ENCODE measurements around the gene SULF2. TPM values are rescaled to one million over a fixed set of nuclear protein-coding genes. Genes with fewer than 3 reads are reported as not detected.

The SULF2 gene
- total RNA-seq, 1 experiment from 2014 or later: 13.0 TPM

GRCh38 chr20:47668313-47669151 is 116.7 kb downstream of the SULF2 start:
- no peaks in the 10 kb centered on the region for H3K9me3 ChIP-seq (ENCODE audit: control insufficient read depth in 1 of 2, insufficient read depth in 1 of 2, low read depth in 1 of 2, low read length in 2 of 2)
- intact Hi-C loops (cut with micrococcal nuclease): loop anchor here (10.0 kb wide), 1 partner anchor 626 kb away; no protein-coding TSS in a partner anchor
- H3K79me2 ChIP-seq (ENCODE audit: insufficient read depth, low read length): no peaks in the 10 kb centered on the region
- POLR2A ChIA-PET: no interaction called here
- no peak overlapping the region for H3K27ac ChIP-seq (ENCODE audit: low read depth, low read length)
- H3K36me3 ChIP-seq (ENCODE audit: control insufficient read depth in 1 of 2, insufficient read depth in 2 of 2, low read length in 2 of 2): no peaks in the 10 kb centered on the region
- no peaks in the 10 kb centered on the region for H4K20me1 ChIP-seq (ENCODE audit: insufficient read depth)
- no peaks in the 10 kb centered on the region for H3K9me2 ChIP-seq (ENCODE audit: insufficient read depth)
- H3K27me3 ChIP-seq (ENCODE audit: insufficient read depth, low read length): no peaks in the 10 kb centered on the region
- TF ChIP-seq EZH2 (IDR thresholded peaks at IDR 0.05) (no peak), ZNF274 (IDR thresholded peaks at IDR 0.05; ENCODE audit: low read depth, low read length) (no peak), SP1 (IDR thresholded peaks at IDR 0.05; ENCODE audit: low read depth) (no peak), ELF1 (IDR thresholded peaks at IDR 0.05; ENCODE audit: borderline replicate concordance, low read depth) (no peak), RAD21 (IDR thresholded peaks at IDR 0.05; ENCODE audit: low read depth) (no peak), CTCF (IDR thresholded peaks at IDR 0.05 in 2 of 3, conservative IDR thresholded peaks at IDR 0.05 in 1 of 3; ENCODE audit: borderline replicate concordance in 1 of 3, insufficient read depth in 1 of 3, low read depth in 2 of 3, low read length in 2 of 3) (no peak), YY1 (IDR thresholded peaks at IDR 0.05; ENCODE audit: extremely low read depth, insufficient replicate concordance, low read depth, low read length) (no peak), EZH2phosphoT487 (IDR thresholded peaks at IDR 0.05; ENCODE audit: borderline replicate concordance) (no peak), POLR2AphosphoS5 (IDR thresholded peaks at IDR 0.05; ENCODE audit: low read depth, low read length) (no peak), EGR1 (IDR thresholded peaks at IDR 0.05; ENCODE audit: low read depth) (no peak), MAX (IDR thresholded peaks at IDR 0.05) (no peak), CBX3 (IDR thresholded peaks at IDR 0.05; ENCODE audit: low read depth) (no peak), TCF7L2 (IDR thresholded peaks at IDR 0.05; ENCODE audit: borderline replicate concordance, extremely low read depth, insufficient read depth, insufficient read length) (no peak), SIN3A (IDR thresholded peaks at IDR 0.05; ENCODE audit: low read depth) (no peak)
- no TSS peak for BruUV-seq (replicated peaks)
- H3K4me1 ChIP-seq (ENCODE audit: control insufficient read depth in 1 of 2, insufficient read depth in 2 of 2, low read length in 2 of 2): peaks cover 0 to 2% of the 10 kb centered on the region in 2 experiments; a peak in 1 of 4 replicates
- ATAC-seq (no peak), DNase-seq (ENCODE audit: low read depth, low spot score) (no peak)
- CTCF ChIA-PET: no interaction called here
- H3K4me2 ChIP-seq (ENCODE audit: low read length): no peak overlapping the region
- no peak overlapping the region for H3K9ac ChIP-seq (ENCODE audit: low read length)
- no peak overlapping the region for H3K4me3 ChIP-seq (replicated peaks in 1 of 2; ENCODE audit: low read depth in 1 of 2, low read length in 2 of 2)
- RAD21 ChIA-PET (ENCODE audit: low non-redundant PET in 1 of 2, low total read pairs in 2 of 2, uncharacterized antibody in 2 of 2, unreplicated experiment in 2 of 2): no interaction called here
- H2AFZ ChIP-seq (ENCODE audit: low read depth, low read length, poor library complexity, severe bottlenecking): no peak overlapping the region
